ENCODE results near the gene SHH. TPM values are rescaled to one million over a fixed set of nuclear protein-coding genes. Genes with fewer than 3 reads are reported as not detected.

The SHH gene
- total RNA-seq, 1 experiment from 2014 or later = 4.7 TPM

DNA sequence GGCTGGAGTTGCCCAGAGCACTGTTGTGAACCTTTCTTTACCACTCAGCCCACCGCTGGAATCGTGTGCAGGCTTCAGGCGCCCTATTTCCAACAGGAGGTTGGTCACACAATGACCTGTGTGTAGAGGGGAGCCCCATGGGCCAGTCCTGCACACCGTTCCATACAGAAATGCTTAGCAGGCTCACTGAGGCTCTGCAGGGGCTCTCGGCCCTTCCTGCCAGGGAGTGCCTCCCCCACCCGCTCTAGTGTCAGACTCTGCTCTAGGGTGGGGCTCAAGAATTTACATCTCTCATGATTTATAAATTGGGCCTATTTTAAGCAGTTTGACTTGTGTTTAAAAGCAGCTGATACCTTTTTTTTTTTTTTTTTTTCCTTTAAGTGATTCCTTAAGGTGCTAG is 42.0 kb downstream of the SHH start:
- Mint-ChIP-seq H3K4me3 (ENCODE audit: unreplicated experiment) (no peak overlapping the region), H3K27me3 (ENCODE audit: insufficient read depth, unreplicated experiment) (no peaks in the 10 kb centered on the region), H3K9me3 (ENCODE audit: unreplicated experiment) (no peaks in the 10 kb centered on the region), H3K27ac (ENCODE audit: unreplicated experiment) (no peak overlapping the region), H3K36me3 (ENCODE audit: insufficient read depth, unreplicated experiment) (peaks cover 76% of the 10 kb centered on the region), H3K4me1 (ENCODE audit: low read depth, unreplicated experiment) (no peaks in the 10 kb centered on the region)
- CTCF ChIA-PET = no interaction called here
- no peak overlapping the region for H3K4me3 ChIP-seq (ENCODE audit: low read depth, low read length)
- H3K4me1 ChIP-seq = no peaks in the 10 kb centered on the region
- POLR2A ChIA-PET = no interaction called here
- no peak for DNase-seq
- H3K9me3 ChIP-seq = no peaks in the 10 kb centered on the region
- H3K27me3 ChIP-seq (replicated peaks; ENCODE audit: control insufficient read depth, insufficient read depth, low read length) = no peaks in the 10 kb centered on the region
- peaks cover 7% of the 10 kb centered on the region for H3K36me3 ChIP-seq (ENCODE audit: control insufficient read depth, insufficient read depth, low read length)
- no TSS peak for BruUV-seq (replicated peaks)
- TF ChIP-seq, protein P1, sequence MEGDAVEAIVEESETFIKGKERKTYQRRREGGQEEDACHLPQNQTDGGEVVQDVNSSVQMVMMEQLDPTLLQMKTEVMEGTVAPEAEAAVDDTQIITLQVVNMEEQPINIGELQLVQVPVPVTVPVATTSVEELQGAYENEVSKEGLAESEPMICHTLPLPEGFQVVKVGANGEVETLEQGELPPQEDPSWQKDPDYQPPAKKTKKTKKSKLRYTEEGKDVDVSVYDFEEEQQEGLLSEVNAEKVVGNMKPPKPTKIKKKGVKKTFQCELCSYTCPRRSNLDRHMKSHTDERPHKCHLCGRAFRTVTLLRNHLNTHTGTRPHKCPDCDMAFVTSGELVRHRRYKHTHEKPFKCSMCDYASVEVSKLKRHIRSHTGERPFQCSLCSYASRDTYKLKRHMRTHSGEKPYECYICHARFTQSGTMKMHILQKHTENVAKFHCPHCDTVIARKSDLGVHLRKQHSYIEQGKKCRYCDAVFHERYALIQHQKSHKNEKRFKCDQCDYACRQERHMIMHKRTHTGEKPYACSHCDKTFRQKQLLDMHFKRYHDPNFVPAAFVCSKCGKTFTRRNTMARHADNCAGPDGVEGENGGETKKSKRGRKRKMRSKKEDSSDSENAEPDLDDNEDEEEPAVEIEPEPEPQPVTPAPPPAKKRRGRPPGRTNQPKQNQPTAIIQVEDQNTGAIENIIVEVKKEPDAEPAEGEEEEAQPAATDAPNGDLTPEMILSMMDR (IDR thresholded peaks at IDR 0.05; ENCODE audit: insufficient read depth in 1 of 2, low read depth in 1 of 2, low read length in 1 of 2, severe bottlenecking in 1 of 2, unreplicated experiment in 1 of 2) = no peak
- intact Hi-C loops (cut with micrococcal nuclease; ENCODE audit: unreplicated experiment) = no loop called here

DNA sequence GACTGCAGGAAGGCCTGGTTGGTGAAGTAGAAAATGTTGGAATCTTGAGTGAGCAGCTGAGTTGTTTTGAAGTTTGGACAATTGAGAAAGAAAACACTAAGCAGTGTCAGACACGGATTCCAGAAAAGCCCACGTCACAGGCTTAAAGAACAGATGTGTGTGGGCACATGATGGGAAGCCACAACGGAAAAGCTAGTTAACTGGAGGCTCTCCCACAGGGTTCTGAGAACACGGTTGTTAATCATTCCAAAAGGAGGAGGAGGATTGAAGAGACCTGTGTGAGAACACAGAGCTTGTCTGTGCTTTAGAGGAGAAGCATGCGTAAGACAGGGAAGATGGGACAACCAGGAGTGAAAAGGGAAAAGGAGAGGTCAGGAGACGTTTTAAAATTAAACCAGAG is 42.6 kb downstream of the SHH start:
- no peaks in the 10 kb centered on the region for H3K9me3 Mint-ChIP-seq (ENCODE audit: unreplicated experiment)
- CTCF ChIA-PET = no interaction called here
- no peak for DNase-seq
- no peaks in the 10 kb centered on the region for H3K4me1 Mint-ChIP-seq (ENCODE audit: low read depth, unreplicated experiment)
- H3K4me3 ChIP-seq (ENCODE audit: low read depth, low read length) = no peak overlapping the region
- no peak overlapping the region for H3K27ac Mint-ChIP-seq (ENCODE audit: unreplicated experiment)
- peaks cover 74% of the 10 kb centered on the region for H3K36me3 Mint-ChIP-seq (ENCODE audit: insufficient read depth, unreplicated experiment)
- no peaks in the 10 kb centered on the region for H3K9me3 ChIP-seq
- TF ChIP-seq, protein P1 (IDR thresholded peaks at IDR 0.05; ENCODE audit: insufficient read depth in 1 of 2, low read depth in 1 of 2, low read length in 1 of 2, severe bottlenecking in 1 of 2, unreplicated experiment in 1 of 2) = no peak
- no peaks in the 10 kb centered on the region for H3K27me3 Mint-ChIP-seq (ENCODE audit: insufficient read depth, unreplicated experiment)
- no TSS peak for BruUV-seq (replicated peaks)
- H3K36me3 ChIP-seq (ENCODE audit: control insufficient read depth, insufficient read depth, low read length) = peaks cover 5% of the 10 kb centered on the region
- no peaks in the 10 kb centered on the region for H3K4me1 ChIP-seq
- no peaks in the 10 kb centered on the region for H3K27me3 ChIP-seq (replicated peaks; ENCODE audit: control insufficient read depth, insufficient read depth, low read length)
- intact Hi-C loops (cut with micrococcal nuclease; ENCODE audit: unreplicated experiment) = loop anchor here (2.0 kb wide), 1 partner anchor 357 kb away; no protein-coding TSS in a partner anchor
- POLR2A ChIA-PET = no interaction called here
- no peak overlapping the region for H3K4me3 Mint-ChIP-seq (ENCODE audit: unreplicated experiment)

DNA sequence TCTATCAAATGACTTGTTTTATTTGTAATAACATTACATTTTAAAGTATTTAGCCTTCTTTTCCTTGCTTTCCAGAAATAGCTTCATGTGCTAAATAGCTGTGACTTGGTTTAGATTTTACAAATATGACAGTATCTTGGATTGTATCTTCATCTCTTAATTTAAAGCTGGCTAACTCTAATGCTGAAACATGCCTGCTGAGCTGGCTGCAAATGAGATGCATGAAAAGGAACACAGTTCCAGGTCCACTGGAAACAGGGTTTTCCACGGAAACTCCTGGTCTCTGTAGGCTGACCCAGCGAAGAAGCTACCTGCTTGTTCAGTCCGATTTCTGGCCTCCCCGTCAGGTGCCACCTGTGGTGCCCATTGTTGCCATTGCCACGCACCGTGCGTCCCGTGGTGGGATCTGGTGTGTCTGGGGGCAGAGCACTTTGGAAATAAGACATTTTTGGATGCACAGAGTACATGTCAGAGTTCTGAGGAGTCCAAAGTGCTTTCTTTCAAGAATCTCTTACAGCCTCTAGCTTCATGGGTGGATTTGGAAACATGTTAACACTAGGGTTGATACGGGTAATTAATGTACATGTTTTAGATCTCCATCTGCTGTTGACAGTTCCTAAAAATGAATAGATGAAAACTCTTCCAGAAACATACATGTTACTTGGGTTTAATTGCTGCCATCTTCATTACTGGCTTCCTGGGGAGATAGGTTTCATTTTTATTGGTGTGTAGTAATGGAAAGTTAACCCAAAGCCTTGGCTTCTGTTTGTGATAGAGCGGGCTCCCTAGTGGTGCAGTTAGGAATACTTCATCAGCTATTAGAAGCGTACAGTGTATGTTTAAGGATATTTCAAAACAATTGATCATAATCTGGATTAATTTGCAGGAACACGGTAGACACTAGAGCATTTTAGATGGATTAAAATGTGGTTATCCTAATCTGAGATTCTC is 45.0 kb downstream of the SHH start:
- H3K4me3 Mint-ChIP-seq (ENCODE audit: unreplicated experiment) = no peak overlapping the region
- intact Hi-C loops (cut with micrococcal nuclease; ENCODE audit: unreplicated experiment) = no loop called here
- no peaks in the 10 kb centered on the region for H3K27me3 Mint-ChIP-seq (ENCODE audit: insufficient read depth, unreplicated experiment)
- BruUV-seq (replicated peaks) = no TSS peak
- Histone ChIP-seq H3K27me3 (replicated peaks; ENCODE audit: control insufficient read depth, insufficient read depth, low read length) (no peaks in the 10 kb centered on the region), H3K9me3 (no peaks in the 10 kb centered on the region), H3K4me1 (no peaks in the 10 kb centered on the region), H3K36me3 (ENCODE audit: control insufficient read depth, insufficient read depth, low read length) (peaks cover 5% of the 10 kb centered on the region), H3K4me3 (ENCODE audit: low read depth, low read length) (no peak overlapping the region)
- peaks cover 6% of the 10 kb centered on the region for H3K4me1 Mint-ChIP-seq (ENCODE audit: low read depth, unreplicated experiment)
- peaks cover 76% of the 10 kb centered on the region for H3K36me3 Mint-ChIP-seq (ENCODE audit: insufficient read depth, unreplicated experiment)
- H3K27ac Mint-ChIP-seq (ENCODE audit: unreplicated experiment) = no peak overlapping the region
- CTCF ChIA-PET = interaction anchor here (0.6 to 1.8 kb wide), 4 partner anchors 12 to 247 kb away, joined by 3 to 7 read pairs (median 4); no protein-coding TSS in a partner anchor
- DNase-seq = no peak
- TF ChIP-seq, protein P1 (IDR thresholded peaks at IDR 0.05; ENCODE audit: insufficient read depth in 1 of 2, low read depth in 1 of 2, low read length in 1 of 2, severe bottlenecking in 1 of 2, unreplicated experiment in 1 of 2) = no peak
- H3K9me3 Mint-ChIP-seq (ENCODE audit: unreplicated experiment) = no peaks in the 10 kb centered on the region
- POLR2A ChIA-PET = no interaction called here
